NCI-H2227 treated with DMSO at 0.1 percent for 48 hours (cell line): ENCODE results near the gene RSL1D1.
"Not testable (repeated sequence)": the region's sequence is repeated elsewhere in the genome, so short reads cannot be mapped to it uniquely, and the experiment has no call there.

Source experiments
- DNase-seq: peaks from one replicate; lab custom pipeline; 2025; lab: John Stamatoyannopoulos, UW

RSL1D1 gene

DNA sequence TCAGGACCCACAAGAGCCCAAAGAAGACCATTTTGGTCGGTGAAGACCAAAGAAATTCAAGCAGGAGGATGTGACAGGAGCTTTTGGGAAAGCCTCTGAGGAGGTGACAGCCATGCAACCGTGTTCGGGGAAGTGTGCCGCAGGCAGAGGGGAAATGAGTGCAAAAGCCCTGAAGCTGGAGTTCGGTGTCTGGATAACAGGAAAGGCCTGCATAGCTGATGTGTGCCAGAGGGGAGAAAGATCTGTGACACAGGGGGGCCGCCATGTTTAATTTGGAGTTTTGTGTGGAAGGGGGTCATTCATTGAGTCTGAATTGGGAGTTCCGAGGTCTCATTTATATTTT lies 53.4 kb downstream of the RSL1D1 start:
- DNase-seq: no peak

DNA sequence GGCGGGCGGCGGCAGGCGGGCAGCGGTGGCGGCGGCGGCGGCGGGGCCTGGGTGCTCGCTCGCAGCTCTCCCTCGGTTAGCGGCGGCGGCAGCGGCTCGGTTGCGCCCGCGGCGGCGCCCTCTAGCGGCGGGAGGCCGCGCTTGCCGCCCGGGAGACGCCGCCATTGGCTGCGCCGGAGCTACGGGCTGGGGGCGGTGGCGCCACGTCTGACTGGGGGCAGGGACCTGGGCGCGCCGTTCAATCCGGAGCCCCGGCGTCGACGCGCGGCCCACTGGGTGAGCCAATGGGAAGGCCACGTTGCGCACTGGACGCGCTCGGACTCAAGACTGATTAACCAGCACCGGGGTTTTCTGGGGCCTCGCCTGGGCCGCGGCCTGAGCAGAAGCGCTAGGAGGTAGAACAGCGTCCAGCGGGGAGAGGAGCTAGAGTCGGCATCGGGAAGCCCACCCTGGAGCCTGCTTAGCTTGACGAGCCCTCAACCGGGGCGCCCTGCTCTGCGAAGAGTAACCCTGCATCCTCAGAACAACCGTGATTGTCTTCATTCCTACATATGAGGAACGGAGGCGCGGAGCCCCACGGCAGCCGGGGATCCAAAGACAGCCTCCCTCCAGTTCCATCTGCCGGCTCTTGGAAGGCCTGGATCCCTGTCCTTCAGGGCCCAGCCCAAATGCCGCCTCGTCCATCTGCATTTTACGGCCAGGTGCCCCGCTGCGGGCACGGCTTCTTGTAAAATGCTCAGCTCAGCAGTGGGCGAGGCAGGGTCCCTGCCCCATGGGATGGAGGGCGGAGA lies 54.0 kb downstream of the RSL1D1 start, which contains the start of gene ZC3H7A:
Gene ZC3H7A, minus strand, starts transcription at position 93 of the 791 bp plus-strand sequence. CDS start 14,904 bp downstream, outside the sequence.
- peak; percentile 93 for DNase-seq

DNA sequence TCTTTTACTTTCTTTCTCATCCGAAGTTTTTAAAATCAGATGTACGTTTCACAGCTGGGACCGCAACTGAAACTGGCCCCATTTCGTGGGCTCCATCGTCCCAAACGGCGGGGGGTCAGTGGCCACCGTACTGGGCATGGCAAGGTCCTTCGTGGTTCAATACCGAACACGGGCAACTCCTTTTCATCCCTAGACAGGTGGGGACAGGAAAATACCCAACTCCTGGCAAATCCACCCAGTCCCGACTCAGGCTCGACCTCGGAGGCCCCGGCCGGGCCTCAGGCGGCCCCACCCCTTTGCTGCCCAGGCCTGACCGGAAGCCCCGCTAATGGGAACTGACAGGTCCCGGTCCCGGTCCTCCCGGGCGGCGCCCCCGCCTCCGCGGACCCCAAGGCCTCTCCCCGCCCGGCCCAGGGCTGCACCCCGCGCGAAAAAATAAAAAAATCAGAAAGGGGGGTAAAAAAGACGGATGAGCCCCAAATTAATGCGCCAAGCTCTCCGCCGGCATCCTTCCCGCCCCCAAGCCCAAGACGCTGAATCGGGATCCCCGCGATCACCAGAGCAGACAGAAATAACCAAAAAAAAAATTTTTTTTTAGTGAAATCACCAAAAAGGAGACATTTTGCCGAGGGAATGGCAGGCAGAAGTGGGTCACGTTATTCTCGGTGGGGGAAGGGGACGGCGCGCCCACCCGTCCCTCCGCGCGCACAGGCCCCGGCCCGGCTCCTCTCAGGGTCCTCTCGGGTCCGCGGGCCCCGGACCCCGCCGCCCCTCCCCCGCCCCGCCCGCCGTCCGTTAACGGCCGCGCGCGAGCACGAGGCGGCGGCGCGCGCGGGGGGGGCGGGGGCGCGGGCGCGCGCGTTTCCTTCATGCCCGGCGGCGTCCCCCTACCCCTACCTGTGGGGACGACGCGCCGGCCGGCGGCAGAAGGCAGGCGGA lies 54.8 kb downstream of the RSL1D1 start:
- DNase-seq: no peak

DNA sequence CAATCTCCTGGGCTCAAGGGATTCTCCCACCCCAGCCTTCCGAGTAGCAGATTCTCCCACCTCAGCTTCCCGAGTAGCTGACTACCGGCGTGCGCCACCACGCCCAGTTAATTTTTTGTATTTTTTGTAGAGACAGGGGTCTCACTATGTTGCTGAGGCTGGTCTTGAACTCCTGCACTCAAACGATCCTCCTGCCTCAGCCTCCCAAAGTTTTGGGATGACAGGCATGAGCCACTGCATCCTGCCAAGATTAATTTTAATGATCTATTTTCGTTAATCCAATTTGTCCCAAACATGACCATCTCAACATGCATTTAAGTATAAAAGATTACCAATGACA lies 55.5 kb downstream of the RSL1D1 start:
- no peak for DNase-seq

DNA sequence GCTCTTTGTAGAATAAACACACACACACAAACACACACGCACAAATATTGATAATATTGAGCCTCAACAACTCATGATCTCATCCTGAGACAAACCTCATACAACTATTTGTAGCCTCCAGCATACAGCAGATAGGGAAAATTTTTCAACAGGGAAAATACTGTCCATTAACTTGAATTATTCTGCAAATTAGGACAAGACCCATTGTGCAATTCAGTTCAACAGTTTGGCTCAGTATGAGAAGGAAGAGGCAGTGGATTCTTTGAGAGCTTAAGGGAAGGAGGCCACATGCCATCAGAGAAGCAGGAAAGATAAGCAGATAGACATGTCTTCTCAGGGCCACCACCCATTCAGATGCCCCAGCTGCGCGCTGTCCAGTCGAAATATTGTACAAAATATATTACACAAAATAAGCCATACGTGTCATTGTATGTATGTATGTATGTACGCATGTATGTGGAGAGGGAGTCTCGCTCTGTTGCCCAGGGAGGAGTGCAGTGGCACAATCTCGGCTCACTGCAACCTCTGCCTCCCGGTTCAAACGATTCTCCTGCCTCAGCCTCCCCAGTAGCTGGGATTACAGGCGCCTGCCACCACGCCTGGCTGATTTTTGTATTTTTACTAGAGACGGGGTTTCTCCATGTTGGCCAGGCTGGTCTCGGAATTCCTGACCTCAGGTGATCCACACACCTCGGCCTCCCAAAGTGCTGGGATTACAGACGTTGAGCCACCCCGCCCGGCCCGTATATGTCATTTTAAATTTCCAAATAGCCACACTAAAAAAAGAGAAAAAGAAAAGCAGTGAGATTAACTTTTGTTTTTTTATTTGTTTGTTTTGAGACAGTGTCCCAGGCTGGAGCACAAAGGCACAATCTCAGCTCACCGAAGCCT lies 56.1 kb downstream of the RSL1D1 start:
- DNase-seq: no peak

DNA sequence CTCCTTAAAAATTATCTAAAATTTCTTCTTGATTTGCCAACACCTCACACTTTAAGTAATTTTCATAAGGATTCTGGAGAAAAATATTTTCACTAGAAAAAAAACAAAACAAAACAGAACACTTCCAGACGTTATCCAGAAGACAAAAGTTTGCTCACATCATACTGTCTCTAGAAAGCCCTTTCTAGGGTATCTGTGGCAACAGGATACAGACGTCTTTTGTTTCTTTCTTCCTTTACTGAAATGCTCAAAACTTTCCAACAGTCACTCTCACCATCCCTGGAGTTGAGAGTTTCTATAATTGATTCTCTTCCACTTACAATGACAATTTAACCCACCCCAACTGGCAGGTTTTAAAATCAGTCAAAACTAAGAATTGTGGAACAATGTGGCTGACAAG lies 56.9 kb downstream of the RSL1D1 start:
- no peak for DNase-seq

DNA sequence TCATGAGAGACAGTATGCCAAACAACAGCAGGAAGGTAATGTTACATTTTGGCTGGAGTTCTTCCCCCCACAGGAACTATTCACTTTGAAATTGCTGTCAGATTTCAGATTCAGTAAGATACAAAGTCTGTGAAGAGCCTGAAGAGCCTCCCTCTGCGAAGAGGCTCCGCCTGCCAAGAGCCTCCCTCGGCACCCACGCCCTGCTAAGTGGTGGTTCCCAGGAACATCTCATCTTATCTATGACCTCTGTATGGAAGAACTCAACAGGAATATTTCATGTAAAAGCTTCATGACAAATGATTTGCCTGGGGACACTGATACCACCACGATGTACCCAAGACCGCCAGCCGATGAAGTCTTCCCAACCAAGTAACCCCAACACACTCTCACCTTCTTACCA lies 57.5 kb downstream of the RSL1D1 start:
- DNase-seq: no peak

DNA sequence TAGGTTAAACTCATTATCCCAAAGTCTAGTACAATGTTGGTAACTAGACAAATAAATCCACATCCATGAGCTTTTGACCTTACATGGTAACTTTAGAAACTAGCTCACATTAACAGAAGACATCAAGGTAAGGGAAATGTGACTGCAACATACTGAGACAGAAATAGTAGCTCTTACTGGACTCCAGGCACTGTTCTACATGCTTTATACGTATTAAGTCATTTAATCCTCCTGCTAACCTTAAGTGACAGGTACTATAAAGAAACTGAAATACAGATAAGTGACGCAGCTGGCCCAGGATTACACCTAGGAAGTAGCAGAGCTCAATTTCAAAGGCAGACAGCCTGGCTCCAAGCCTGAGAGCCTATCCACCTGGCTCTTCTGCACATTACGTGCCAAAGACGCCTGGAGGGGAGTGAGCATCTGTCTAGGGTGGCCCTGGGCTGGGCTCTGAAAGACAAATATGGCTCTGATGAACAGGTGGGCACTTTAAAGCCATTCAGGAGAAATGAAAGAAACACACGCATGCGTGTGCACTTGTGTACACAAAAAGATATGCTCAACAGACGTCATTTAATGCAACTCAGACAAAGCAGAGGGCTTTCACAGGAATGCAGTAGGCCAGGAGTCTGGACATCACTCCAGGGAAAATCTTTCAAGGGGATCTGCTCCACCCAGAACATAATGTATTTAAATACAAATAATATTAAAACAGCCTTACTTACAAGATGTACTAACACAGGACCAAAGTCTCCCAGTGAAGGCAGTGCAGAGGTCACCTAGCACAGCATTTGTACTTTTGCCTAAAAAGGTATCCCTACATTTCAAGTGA lies 58.7 kb downstream of the RSL1D1 start:
- DNase-seq: no peak

DNA sequence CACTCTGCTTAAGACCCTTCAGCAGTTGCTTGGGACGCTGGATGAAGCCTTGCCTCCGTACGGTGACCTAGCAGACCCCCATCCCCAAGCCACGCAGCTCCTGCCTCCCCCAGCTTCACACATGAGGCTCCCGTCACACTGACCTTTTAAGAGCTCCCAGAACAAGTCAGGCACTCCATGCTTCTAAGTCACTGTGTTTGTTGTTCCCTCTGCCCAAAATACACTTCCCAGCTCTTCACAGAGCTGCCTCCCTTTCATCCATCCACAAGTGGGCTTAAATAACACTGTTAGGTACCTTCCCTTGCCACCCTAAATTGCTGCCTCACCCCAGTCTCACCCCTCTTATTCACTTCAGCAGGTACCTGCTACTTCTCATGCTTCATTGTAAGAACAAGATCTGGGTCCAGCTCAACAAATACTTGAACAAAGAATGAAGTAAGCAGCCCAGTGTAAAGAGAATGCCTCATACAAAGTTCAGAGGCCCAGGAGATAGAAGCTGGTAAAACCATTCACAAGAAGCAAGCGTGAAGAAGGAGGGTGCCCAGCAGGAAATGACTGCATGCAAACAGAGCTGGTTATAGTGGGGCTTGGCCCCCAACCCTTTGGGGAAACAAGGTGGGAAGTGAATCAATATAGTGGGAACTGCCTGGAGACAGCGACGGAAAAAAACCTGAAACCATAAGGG lies 60.1 kb downstream of the RSL1D1 start:
- no peak for DNase-seq

DNA sequence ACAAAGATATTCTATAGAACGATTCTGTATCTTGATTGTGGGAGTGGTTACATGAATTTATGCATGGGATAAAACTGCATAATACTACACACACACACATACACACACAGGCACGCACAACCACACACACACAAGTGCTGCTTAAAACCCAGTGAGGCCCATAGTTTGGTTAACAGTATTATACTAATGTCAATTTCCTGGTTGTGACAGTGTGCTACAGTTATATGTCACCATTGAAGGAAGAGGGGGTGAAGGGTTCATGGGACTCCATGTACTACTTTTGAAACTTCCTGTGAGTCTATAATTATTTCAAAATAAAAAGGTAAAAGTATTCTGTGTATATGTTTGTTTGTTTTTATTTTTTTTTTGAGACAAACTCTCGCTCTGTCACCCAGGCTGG lies 62.4 kb downstream of the RSL1D1 start:
- no peak for DNase-seq

DNA sequence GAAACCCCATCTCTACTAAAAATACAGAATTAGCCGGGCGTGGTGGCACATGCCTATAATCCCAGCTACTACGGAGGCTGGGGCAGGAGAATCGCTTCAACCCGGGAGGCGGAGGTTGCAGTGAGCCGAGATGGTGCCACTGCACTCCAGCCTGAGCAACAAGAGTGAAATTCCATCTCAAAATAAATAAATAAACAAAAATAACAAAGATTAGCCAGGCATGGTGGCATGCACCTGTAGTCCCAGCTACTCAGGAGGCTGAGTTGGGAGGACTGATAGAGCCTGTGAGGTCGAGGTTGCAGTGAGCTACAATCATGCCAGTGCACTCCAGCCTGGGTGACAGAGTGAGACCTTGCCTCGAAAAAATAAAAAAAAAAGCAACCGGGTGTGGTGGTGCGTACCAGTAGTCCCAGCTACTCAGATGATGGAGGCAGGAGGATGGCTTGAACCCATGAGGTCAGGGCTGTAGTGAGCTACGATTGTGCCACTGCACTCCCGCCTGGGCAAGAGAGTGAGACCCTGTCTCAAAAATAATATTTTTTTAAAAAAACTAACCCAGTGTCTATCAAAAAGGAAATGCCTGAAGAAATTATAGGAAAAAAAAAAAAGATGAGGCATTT lies 66.3 kb downstream of the RSL1D1 start:
- not testable (repeated sequence) for DNase-seq

DNA sequence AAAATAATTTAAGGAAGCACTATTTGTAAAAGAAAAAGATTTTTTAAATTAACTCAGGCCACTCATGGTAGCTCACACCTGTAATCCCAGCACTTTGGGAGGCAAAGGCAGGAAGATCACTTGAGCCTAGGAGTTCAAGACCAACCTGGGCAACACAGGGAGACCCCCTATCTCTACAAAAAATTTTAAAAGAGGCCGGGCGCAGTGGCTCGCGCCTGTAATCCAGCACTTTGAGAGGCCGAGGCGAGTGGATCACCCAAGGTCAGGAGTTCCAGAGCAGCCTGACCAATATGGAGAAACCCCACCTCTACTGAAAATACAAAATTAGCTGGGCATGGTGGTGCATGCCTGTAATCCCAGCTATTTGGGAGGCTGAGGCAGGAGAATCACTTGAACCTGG lies 67.0 kb downstream of the RSL1D1 start:
- not testable (repeated sequence) for DNase-seq

DNA sequence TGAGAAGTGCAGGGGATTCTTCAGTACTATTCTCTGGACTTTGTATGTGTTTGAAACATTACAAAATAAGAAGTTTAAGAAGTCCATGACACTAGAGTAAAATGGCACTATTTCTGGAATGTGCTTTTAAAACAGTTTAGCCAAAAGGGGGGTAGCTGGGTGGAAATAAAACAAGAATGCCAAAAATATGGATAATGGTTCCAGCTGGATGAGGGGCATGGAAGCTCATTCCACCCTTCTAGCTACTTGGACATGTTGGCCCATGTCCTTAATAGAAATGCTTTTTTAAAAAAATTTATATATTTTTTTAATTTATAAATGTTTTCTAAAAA lies 67.3 kb downstream of the RSL1D1 start:
- DNase-seq: no peak
